T-cell (primary cell): ENCODE measurements around the gene BRIP1. TPM values are rescaled to one million over a fixed set of nuclear protein-coding genes. Genes with fewer than 3 reads are reported as not detected.

Experiments used
- ATAC-seq, 4 experiments: fragments of 200-7000 bp in 3 of 4; fragments of 150-1000 bp in 1 of 4; cut with Tn5 transposase; replicated peaks in 1 of 4; 1 replicate in 3 of 4; 2 replicates in 1 of 4; pipeline ENCODE4 v1.10.0; 2021; ENCODE audit warnings: moderate library complexity in 3 of 4, mild to moderate bottlenecking in 2 of 4, moderate number of reproducible peaks in 1 of 4
- CTCF ChIA-PET, 2 donors: fragments of 300-600 bp; sonication (Branson Sonifier 250); formaldehyde crosslinking; loops; one replicate each; lab custom pipeline; 2022; ENCODE audit warnings: antibody characterized with exemption in 2 of 2; lab: Charles Lee
- POLR2A ChIA-PET, 2 donors: fragments of 300-600 bp; sonication (Branson Sonifier 250); formaldehyde crosslinking; loops; one replicate each; lab custom pipeline; 2022; ENCODE audit warnings: antibody characterized with exemption in 2 of 2; lab: Charles Lee
- DNase-seq, 35 experiments: peaks; one replicate each; pipeline versions ENCODE4 v3.0.0 to v3.0.0-alpha.2; 2013 to 2023
- H3K27ac ChIP-seq: one replicate; pipeline ENCODE4 v1.5.1; 2013; ENCODE audit warnings: low read length
- H3K27me3 ChIP-seq, 2 experiments: replicated peaks in 1 of 2; 1 replicate in 1 of 2; 2 replicates in 1 of 2; pipeline versions ENCODE4 v1.6.1 to v1.7.0; 2013; ENCODE audit warnings: low read length in 1 of 2, mixed read lengths in 1 of 2; ENCODE audit not compliant: control insufficient read depth in 2 of 2, insufficient read depth in 2 of 2; ENCODE audit errors: extremely low read depth in 1 of 2
- H3K36me3 ChIP-seq, 2 donors: 1 replicate in 1 of 2; 2 replicates in 1 of 2; pipeline versions ENCODE4 v1.6.1 to v1.7.0; 2013; ENCODE audit warnings: low read length in 1 of 2; ENCODE audit not compliant: control insufficient read depth in 2 of 2, insufficient read depth in 1 of 2; ENCODE audit errors: extremely low read depth in 1 of 2
- H3K4me1 ChIP-seq, 2 experiments: 1 replicate in 1 of 2; 2 replicates in 1 of 2; pipeline versions ENCODE4 v1.6.1 to v1.7.0; 2013; ENCODE audit warnings: low read length in 2 of 2, mixed read lengths in 1 of 2; ENCODE audit not compliant: insufficient read depth in 2 of 2, control insufficient read depth in 1 of 2; ENCODE audit errors: extremely low read depth in 1 of 2
- H3K4me3 ChIP-seq, 2 donors: 1 replicate in 1 of 2; 2 replicates in 1 of 2; pipeline versions ENCODE4 v1.5.1 to v1.7.0; 2013; ENCODE audit warnings: mild to moderate bottlenecking in 2 of 2, low read length in 1 of 2, moderate library complexity in 1 of 2; ENCODE audit not compliant: control insufficient read depth in 1 of 2; ENCODE audit errors: extremely low read depth in 1 of 2
- H3K9me3 ChIP-seq: 2 replicates; pipeline ENCODE4 v1.7.0; 2013
- H3K27ac Mint-ChIP-seq, 2 donors: one replicate each; pipeline ENCODE4 v1.8.0; 2020 to 2021; ENCODE audit warnings: mild to moderate bottlenecking in 2 of 2, mixed read lengths in 2 of 2
- H3K27me3 Mint-ChIP-seq, 2 donors: one replicate each; pipeline ENCODE4 v1.8.0; 2021 to 2022; ENCODE audit warnings: mixed read lengths in 2 of 2
- H3K36me3 Mint-ChIP-seq: one replicate; pipeline ENCODE4 v1.8.0; 2021; ENCODE audit warnings: mixed read lengths
- H3K4me1 Mint-ChIP-seq, 3 donors: one replicate each; pipeline ENCODE4 v1.8.0; 2020 to 2022; ENCODE audit warnings: mixed read lengths in 3 of 3, mild to moderate bottlenecking in 1 of 3
- H3K4me3 Mint-ChIP-seq, 3 donors: one replicate each; pipeline ENCODE4 v1.8.0; 2020 to 2022; ENCODE audit warnings: mild to moderate bottlenecking in 3 of 3, mixed read lengths in 3 of 3, moderate library complexity in 3 of 3
- H3K9me3 Mint-ChIP-seq, 3 donors: one replicate each; pipeline ENCODE4 v1.8.0; 2020 to 2022; ENCODE audit warnings: mixed read lengths in 3 of 3
- WGBS: methylation state at CpG from one replicate; pipeline ENCODE4 v1.1.5; 2013; ENCODE audit warnings: missing lambda C conversion rate; ENCODE audit not compliant: insufficient coverage; 5-methylcytosine and 5-hydroxymethylcytosine counted together
- total RNA-seq, 35 experiments: library from RNA in 6 of 35; stranded (reverse) in 6 of 35; fragments of 120-200 nt in 1 of 35; gene quantifications; one replicate each; pipeline versions ENCODE4 v1.2.1 to v1.2.4 and lab custom pipeline; 2013 to 2026

Gene BRIP1
- total RNA-seq, 5 donors from 2014 or later (not counting 1 experiment from before 2014, with no cell fraction given), result 1.4 to 3.5 (median 1.7) TPM

DNA sequence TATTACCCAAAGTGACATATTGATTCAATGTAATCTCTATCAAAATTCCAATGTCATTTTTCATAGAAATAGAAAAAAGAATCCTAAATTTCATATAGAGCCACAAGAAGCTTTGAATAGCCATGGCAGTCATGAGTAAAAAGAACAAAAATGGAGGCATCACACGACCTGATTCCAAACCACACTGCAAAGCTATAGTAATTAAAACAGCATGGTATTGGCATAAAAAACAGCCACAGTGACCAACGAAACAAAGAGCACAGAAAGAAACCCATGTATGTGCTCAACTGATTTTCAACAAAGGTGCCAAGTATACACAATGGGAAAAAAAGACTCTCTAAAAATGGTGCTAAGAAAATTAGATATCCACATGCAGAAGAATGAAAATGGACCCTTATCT lies 101.5 kb downstream of the BRIP1 start:
- no peak overlapping the region for H3K4me3 ChIP-seq
- Mint-ChIP-seq H3K36me3 (peaks cover 22% of the 10 kb centered on the region), H3K4me3 (no peak overlapping the region), H3K27ac (no peak overlapping the region), H3K27me3 (no peaks in the 10 kb centered on the region), H3K4me1 (peaks cover 4 to 5% (median 4%) of the 10 kb centered on the region in 3 donors), H3K9me3 (peaks cover 0 to 16% (median 5%) of the 10 kb centered on the region in 3 donors)
- ATAC-seq, result no peak
- H3K27me3 ChIP-seq, result no peaks in the 10 kb centered on the region
- no CpG with 5 or more reads among the region's 2 CpGs for WGBS
- CTCF ChIA-PET, result no interaction called here
- POLR2A ChIA-PET, result no interaction called here
- no peaks in the 10 kb centered on the region for H3K36me3 ChIP-seq
- H3K27ac ChIP-seq, result no peak overlapping the region
- no peak for DNase-seq
- peaks cover 0 to 2% of the 10 kb centered on the region in 2 experiments for H3K4me1 ChIP-seq
- no peaks in the 10 kb centered on the region for H3K9me3 ChIP-seq

DNA sequence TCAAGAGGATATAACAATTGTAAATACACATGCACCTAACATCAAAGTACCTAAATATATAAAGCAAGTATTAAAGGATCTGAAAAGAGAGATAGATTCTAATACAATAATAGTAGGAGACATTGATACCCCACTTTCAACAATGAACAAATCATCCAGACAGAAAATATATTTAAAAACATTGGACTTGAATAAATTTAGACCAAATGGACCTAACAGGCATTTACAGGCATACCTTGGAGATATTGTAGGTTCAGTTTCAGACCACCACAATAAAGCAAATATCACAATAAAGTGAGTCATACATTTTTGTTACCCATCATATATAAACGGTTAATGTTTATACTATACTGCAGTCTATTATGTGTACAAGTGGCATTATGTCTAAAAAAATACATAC lies 104.0 kb downstream of the BRIP1 start:
- no peak for ATAC-seq
- no peaks in the 10 kb centered on the region for H3K27me3 ChIP-seq
- Mint-ChIP-seq H3K27ac (no peak overlapping the region), H3K27me3 (no peaks in the 10 kb centered on the region), H3K4me3 (no peak overlapping the region), H3K9me3 (peaks cover 0 to 16% (median 5%) of the 10 kb centered on the region in 3 donors), H3K36me3 (peaks cover 25% of the 10 kb centered on the region), H3K4me1 (peaks cover 4 to 5% (median 4%) of the 10 kb centered on the region in 3 donors)
- CTCF ChIA-PET, result no interaction called here
- no CpG with 5 or more reads among the region's 1 CpG for WGBS
- POLR2A ChIA-PET, result no interaction called here
- peaks cover 0 to 2% of the 10 kb centered on the region in 2 experiments for H3K4me1 ChIP-seq
- DNase-seq, result no peak
- no peaks in the 10 kb centered on the region for H3K36me3 ChIP-seq
- H3K9me3 ChIP-seq, result no peaks in the 10 kb centered on the region
- no peak overlapping the region for H3K4me3 ChIP-seq
- H3K27ac ChIP-seq, result no peak overlapping the region

DNA sequence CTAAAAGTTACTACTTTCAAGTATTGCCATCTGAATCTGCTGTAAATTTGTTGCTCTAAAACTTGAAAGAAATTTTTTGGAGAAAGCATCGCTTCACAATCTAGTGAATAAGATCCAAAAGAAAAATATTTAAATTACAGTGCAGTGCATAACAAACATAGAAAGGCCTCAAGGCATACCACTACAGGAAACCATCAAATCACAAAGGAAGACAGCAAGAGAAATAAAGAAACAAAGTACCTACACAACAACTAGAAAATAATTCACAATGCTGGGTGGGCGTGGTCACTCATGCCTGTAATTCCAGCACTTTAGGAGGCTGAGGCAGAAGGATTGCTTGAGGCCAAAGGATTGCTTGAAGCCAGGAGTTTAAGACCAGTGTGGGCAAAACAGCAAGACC lies 104.9 kb downstream of the BRIP1 start:
- CTCF ChIA-PET, result no interaction called here
- Mint-ChIP-seq H3K4me3 (no peak overlapping the region), H3K27me3 (no peaks in the 10 kb centered on the region), H3K27ac (no peak overlapping the region), H3K36me3 (peaks cover 23% of the 10 kb centered on the region), H3K4me1 (peaks cover 4 to 5% (median 4%) of the 10 kb centered on the region in 3 donors), H3K9me3 (peaks cover 0 to 16% (median 5%) of the 10 kb centered on the region in 3 donors)
- H3K27ac ChIP-seq, result no peak overlapping the region
- H3K4me3 ChIP-seq, result no peak overlapping the region
- DNase-seq, result no peak
- peaks cover 0 to 2% of the 10 kb centered on the region in 2 experiments for H3K4me1 ChIP-seq
- WGBS, result 100% methylated on average over 1 of the region's 2 CpGs
- H3K9me3 ChIP-seq, result no peaks in the 10 kb centered on the region
- POLR2A ChIA-PET, result no interaction called here
- no peak for ATAC-seq
- H3K27me3 ChIP-seq, result no peaks in the 10 kb centered on the region
- H3K36me3 ChIP-seq, result no peaks in the 10 kb centered on the region

- POLR2A ChIA-PET, result interaction anchor here in 1 of 2 donors (0.6 kb wide), 1 partner anchor 47 kb away, joined by 3 read pairs; no protein-coding TSS in a partner anchor
- no peak overlapping the region for H3K4me3 Mint-ChIP-seq
- Histone ChIP-seq H3K27ac (no peak overlapping the region), H3K27me3 (no peaks in the 10 kb centered on the region), H3K36me3 (no peaks in the 10 kb centered on the region), H3K9me3 (no peaks in the 10 kb centered on the region), H3K4me3 (no peak overlapping the region), H3K4me1 (peaks cover 0 to 2% of the 10 kb centered on the region in 2 experiments)
- no peaks in the 10 kb centered on the region for H3K27me3 Mint-ChIP-seq
- peaks cover 4 to 5% (median 4%) of the 10 kb centered on the region in 3 donors for H3K4me1 Mint-ChIP-seq
- DNase-seq (no peak), ATAC-seq (no peak)
- H3K9me3 Mint-ChIP-seq, result peaks cover 0 to 16% (median 5%) of the 10 kb centered on the region in 3 donors
- H3K36me3 Mint-ChIP-seq, result peaks cover 19% of the 10 kb centered on the region
- CTCF ChIA-PET, result no interaction called here
- no peak overlapping the region for H3K27ac Mint-ChIP-seq
Observed at GRCh38 chr17:61757168-61757567, 106.2 kb downstream of the BRIP1 start.

- Mint-ChIP-seq H3K27me3 (no peaks in the 10 kb centered on the region), H3K36me3 (peaks cover 16% of the 10 kb centered on the region), H3K4me1 (peaks cover 4 to 5% (median 4%) of the 10 kb centered on the region in 3 donors), H3K9me3 (peaks cover 0 to 11% (median 2%) of the 10 kb centered on the region in 3 donors), H3K4me3 (no peak overlapping the region), H3K27ac (no peak overlapping the region)
- no CpG with 5 or more reads among the region's 1 CpG for WGBS
- ChIA-PET POLR2A (no interaction called here), CTCF (no interaction called here)
- H3K4me1 ChIP-seq, result peaks cover 0 to 2% of the 10 kb centered on the region in 2 experiments
- H3K9me3 ChIP-seq, result no peaks in the 10 kb centered on the region
- H3K27me3 ChIP-seq, result no peaks in the 10 kb centered on the region
- ATAC-seq (no peak), DNase-seq (no peak)
- no peaks in the 10 kb centered on the region for H3K36me3 ChIP-seq
- H3K4me3 ChIP-seq, result no peak overlapping the region
- no peak overlapping the region for H3K27ac ChIP-seq
Observed at GRCh38 chr17:61756561-61756960, 106.8 kb downstream of the BRIP1 start.

GRCh38 chr17:61755668-61756067 lies 107.7 kb downstream of the BRIP1 start:
- H3K4me1 ChIP-seq, result peaks cover 0 to 2% of the 10 kb centered on the region in 2 experiments
- no peaks in the 10 kb centered on the region for H3K27me3 ChIP-seq
- H3K4me1 Mint-ChIP-seq, result peaks cover 4 to 5% (median 4%) of the 10 kb centered on the region in 3 donors
- POLR2A ChIA-PET, result no interaction called here
- H3K36me3 ChIP-seq, result no peaks in the 10 kb centered on the region
- ATAC-seq (no peak), DNase-seq (no peak)
- H3K9me3 ChIP-seq, result no peaks in the 10 kb centered on the region
- H3K27ac Mint-ChIP-seq, result no peak overlapping the region
- peaks cover 12% of the 10 kb centered on the region for H3K36me3 Mint-ChIP-seq
- H3K9me3 Mint-ChIP-seq, result peaks cover 0 to 7% (median 0%) of the 10 kb centered on the region in 3 donors
- CTCF ChIA-PET, result no interaction called here
- H3K4me3 Mint-ChIP-seq, result no peak overlapping the region
- no CpG with 5 or more reads among the region's 5 CpGs for WGBS
- H3K27ac ChIP-seq, result no peak overlapping the region
- H3K4me3 ChIP-seq, result no peak overlapping the region
- no peaks in the 10 kb centered on the region for H3K27me3 Mint-ChIP-seq

GRCh38 chr17:61755078-61755477 lies 108.2 kb downstream of the BRIP1 start:
- peaks cover 4 to 5% (median 4%) of the 10 kb centered on the region in 3 donors for H3K4me1 Mint-ChIP-seq
- no peak for ATAC-seq
- H3K36me3 Mint-ChIP-seq, result peaks cover 12% of the 10 kb centered on the region
- no peaks in the 10 kb centered on the region for H3K27me3 Mint-ChIP-seq
- H3K9me3 Mint-ChIP-seq, result peaks cover 0 to 7% (median 0%) of the 10 kb centered on the region in 3 donors
- H3K4me3 ChIP-seq, result no peak overlapping the region
- H3K4me3 Mint-ChIP-seq, result no peak overlapping the region
- H3K27ac Mint-ChIP-seq, result no peak overlapping the region
- H3K4me1 ChIP-seq, result peaks cover 0 to 2% of the 10 kb centered on the region in 2 experiments
- H3K36me3 ChIP-seq, result no peaks in the 10 kb centered on the region
- H3K27me3 ChIP-seq, result no peaks in the 10 kb centered on the region
- no peaks in the 10 kb centered on the region for H3K9me3 ChIP-seq
- DNase-seq, result no peak
- POLR2A ChIA-PET, result no interaction called here
- CTCF ChIA-PET, result no interaction called here
- H3K27ac ChIP-seq, result no peak overlapping the region
